ENCODE results near the gene MXI1.
A peak's percentile ranks its signal among the peaks of the same experiment; 100 is the strongest.

The MXI1 gene

GRCh38 chr10:110296966-110297365 is 89.6 kb downstream of the MXI1 start:
- no peak for DNase-seq (ENCODE audit: low read depth, low spot score)
- peaks cover 92% of the 10 kb centered on the region for H3K36me3 ChIP-seq (ENCODE audit: insufficient read depth, insufficient read length, low read length)
- TF ChIP-seq YY1 (IDR thresholded peaks at IDR 0.05; ENCODE audit: insufficient read depth, insufficient read length) (no peak), SUZ12 (IDR thresholded peaks at IDR 0.05; ENCODE audit: extremely low read depth, insufficient read depth, insufficient read length) (no peak), ZNF274 (IDR thresholded peaks at IDR 0.05; ENCODE audit: low read depth, low read length) (no peak)
- no peak overlapping the region for H3K4me3 ChIP-seq (ENCODE audit: insufficient read length, low read depth)
- no peaks in the 10 kb centered on the region for H3K27me3 ChIP-seq (ENCODE audit: insufficient read depth, insufficient read length)
- no peak overlapping the region for H3K9ac ChIP-seq (ENCODE audit: insufficient read length, low read depth)
- H3K4me1 ChIP-seq (ENCODE audit: insufficient read depth, insufficient read length) = no peaks in the 10 kb centered on the region
- no peaks in the 10 kb centered on the region for H3K9me3 ChIP-seq (ENCODE audit: insufficient read depth, low read length)

- H3K4me3 ChIP-seq (ENCODE audit: insufficient read length, low read depth) = no peak overlapping the region
- H3K4me1 ChIP-seq (ENCODE audit: insufficient read depth, insufficient read length) = no peaks in the 10 kb centered on the region
- no peak for DNase-seq (ENCODE audit: low read depth, low spot score)
- peaks cover 81% of the 10 kb centered on the region for H3K36me3 ChIP-seq (ENCODE audit: insufficient read depth, insufficient read length, low read length)
- TF ChIP-seq ZNF274 (IDR thresholded peaks at IDR 0.05; ENCODE audit: low read depth, low read length) (no peak), SUZ12 (IDR thresholded peaks at IDR 0.05; ENCODE audit: extremely low read depth, insufficient read depth, insufficient read length) (no peak), YY1 (IDR thresholded peaks at IDR 0.05; ENCODE audit: insufficient read depth, insufficient read length) (no peak)
- no peaks in the 10 kb centered on the region for H3K9me3 ChIP-seq (ENCODE audit: insufficient read depth, low read length)
- no peak overlapping the region for H3K9ac ChIP-seq (ENCODE audit: insufficient read length, low read depth)
- no peaks in the 10 kb centered on the region for H3K27me3 ChIP-seq (ENCODE audit: insufficient read depth, insufficient read length)
Measured at GRCh38 chr10:110300486-110300986, 93.1 kb downstream of the MXI1 start.

DNA sequence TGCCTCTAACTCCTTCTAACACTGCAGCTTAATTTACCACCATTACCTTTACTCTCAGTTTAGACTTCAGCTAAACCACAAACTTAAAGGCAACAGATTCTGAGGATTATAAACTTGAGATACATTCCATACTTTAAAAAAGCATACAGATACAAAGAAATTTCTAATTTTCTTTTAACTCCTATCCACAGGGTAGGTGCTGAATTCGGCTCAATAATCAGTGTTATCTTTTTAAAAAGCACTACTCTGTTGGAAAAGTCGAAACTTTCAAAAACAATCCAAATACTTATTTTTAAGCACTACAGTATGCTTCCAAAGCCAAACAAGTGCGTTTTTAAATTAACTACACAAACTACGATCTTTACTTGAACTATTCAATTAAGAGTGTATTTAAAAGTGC is 96.3 kb downstream of the MXI1 start:
- no peaks in the 10 kb centered on the region for H3K4me1 ChIP-seq (ENCODE audit: insufficient read depth, insufficient read length)
- H3K9me3 ChIP-seq (ENCODE audit: insufficient read depth, low read length) = no peaks in the 10 kb centered on the region
- H3K27me3 ChIP-seq (ENCODE audit: insufficient read depth, insufficient read length) = no peaks in the 10 kb centered on the region
- H3K9ac ChIP-seq (ENCODE audit: insufficient read length, low read depth) = peak overlapping the region; percentile 92
- no peak for DNase-seq (ENCODE audit: low read depth, low spot score)
- TF ChIP-seq YY1 (IDR thresholded peaks at IDR 0.05; ENCODE audit: insufficient read depth, insufficient read length) (no peak), SUZ12 (IDR thresholded peaks at IDR 0.05; ENCODE audit: extremely low read depth, insufficient read depth, insufficient read length) (no peak)
- H3K36me3 ChIP-seq (ENCODE audit: insufficient read depth, insufficient read length, low read length) = peaks cover 50% of the 10 kb centered on the region
- peak overlapping the region; percentile 79 for H3K4me3 ChIP-seq (ENCODE audit: insufficient read length, low read depth)

GRCh38 chr10:110304394-110304779 is 97.0 kb downstream of the MXI1 start:
- Histone ChIP-seq H3K36me3 (ENCODE audit: insufficient read depth, insufficient read length, low read length) (peaks cover 43% of the 10 kb centered on the region), H3K9ac (ENCODE audit: insufficient read length, low read depth) (peak overlapping the region; percentile 92), H3K4me1 (ENCODE audit: insufficient read depth, insufficient read length) (no peaks in the 10 kb centered on the region), H3K9me3 (ENCODE audit: insufficient read depth, low read length) (no peaks in the 10 kb centered on the region), H3K4me3 (ENCODE audit: insufficient read length, low read depth) (peak overlapping the region; percentile 79), H3K27me3 (ENCODE audit: insufficient read depth, insufficient read length) (no peaks in the 10 kb centered on the region)
- DNase-seq (ENCODE audit: low read depth, low spot score) = peak; percentile 6
- TF ChIP-seq SUZ12 (IDR thresholded peaks at IDR 0.05; ENCODE audit: extremely low read depth, insufficient read depth, insufficient read length) (no peak), YY1 (IDR thresholded peaks at IDR 0.05; ENCODE audit: insufficient read depth, insufficient read length) (no peak), ZNF274 (IDR thresholded peaks at IDR 0.05; ENCODE audit: low read depth, low read length) (no peak)

- no peaks in the 10 kb centered on the region for H3K27me3 ChIP-seq (ENCODE audit: insufficient read depth, insufficient read length)
- peak within 1 kb of the TSS; percentile 79 for H3K4me3 ChIP-seq (ENCODE audit: insufficient read length, low read depth)
- H3K9ac ChIP-seq (ENCODE audit: insufficient read length, low read depth) = peak within 1 kb of the TSS; percentile 92
- peaks cover 37% of the 10 kb centered on the region for H3K36me3 ChIP-seq (ENCODE audit: insufficient read depth, insufficient read length, low read length)
- TF ChIP-seq SUZ12 (IDR thresholded peaks at IDR 0.05; ENCODE audit: extremely low read depth, insufficient read depth, insufficient read length) (no peak), YY1 (IDR thresholded peaks at IDR 0.05; ENCODE audit: insufficient read depth, insufficient read length) (peak; percentile 50)
- DNase-seq (ENCODE audit: low read depth, low spot score) = peak; percentile 95
- H3K4me1 ChIP-seq (ENCODE audit: insufficient read depth, insufficient read length) = no peaks in the 10 kb centered on the region
- H3K9me3 ChIP-seq (ENCODE audit: insufficient read depth, low read length) = no peaks in the 10 kb centered on the region
Measured at GRCh38 chr10:110304780-110305421, 97.5 kb downstream of the MXI1 start, which contains the start of gene SMNDC1. TSS of gene SMNDC1 (minus strand) at chr10:110304920. CDS start at chr10:110303587, 1,333 bp downstream.

GRCh38 chr10:110305767-110306451 is 98.5 kb downstream of the MXI1 start:
- H3K36me3 ChIP-seq (ENCODE audit: insufficient read depth, insufficient read length, low read length) = peaks cover 27% of the 10 kb centered on the region
- TF ChIP-seq ZNF274 (IDR thresholded peaks at IDR 0.05; ENCODE audit: low read depth, low read length) (no peak), SUZ12 (IDR thresholded peaks at IDR 0.05; ENCODE audit: extremely low read depth, insufficient read depth, insufficient read length) (no peak), YY1 (IDR thresholded peaks at IDR 0.05; ENCODE audit: insufficient read depth, insufficient read length) (no peak)
- H3K9ac ChIP-seq (ENCODE audit: insufficient read length, low read depth) = no peak overlapping the region
- peak; percentile 51 for DNase-seq (ENCODE audit: low read depth, low spot score)
- no peaks in the 10 kb centered on the region for H3K27me3 ChIP-seq (ENCODE audit: insufficient read depth, insufficient read length)
- H3K4me1 ChIP-seq (ENCODE audit: insufficient read depth, insufficient read length) = no peaks in the 10 kb centered on the region
- no peaks in the 10 kb centered on the region for H3K9me3 ChIP-seq (ENCODE audit: insufficient read depth, low read length)
- no peak overlapping the region for H3K4me3 ChIP-seq (ENCODE audit: insufficient read length, low read depth)

DNA sequence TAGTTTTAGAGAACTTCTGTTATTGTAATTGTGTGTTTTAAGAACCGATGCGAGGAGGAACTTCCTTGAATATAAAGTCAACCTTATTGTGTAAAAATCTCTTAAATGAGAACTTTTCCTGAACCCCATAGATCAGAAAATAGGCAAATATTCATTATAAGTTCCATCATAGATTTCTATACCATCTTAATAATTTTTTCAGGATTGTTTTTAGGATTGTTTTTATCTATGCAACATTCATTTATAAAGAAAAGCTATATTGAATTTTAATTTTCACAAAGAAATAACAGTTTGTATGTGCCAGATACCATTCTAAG is 99.0 kb downstream of the MXI1 start:
- H3K4me1 ChIP-seq (ENCODE audit: insufficient read depth, insufficient read length) = no peaks in the 10 kb centered on the region
- no peak for DNase-seq (ENCODE audit: low read depth, low spot score)
- H3K4me3 ChIP-seq (ENCODE audit: insufficient read length, low read depth) = no peak overlapping the region
- no peak overlapping the region for H3K9ac ChIP-seq (ENCODE audit: insufficient read length, low read depth)
- peaks cover 23% of the 10 kb centered on the region for H3K36me3 ChIP-seq (ENCODE audit: insufficient read depth, insufficient read length, low read length)
- no peaks in the 10 kb centered on the region for H3K9me3 ChIP-seq (ENCODE audit: insufficient read depth, low read length)
- TF ChIP-seq SUZ12 (IDR thresholded peaks at IDR 0.05; ENCODE audit: extremely low read depth, insufficient read depth, insufficient read length) = no peak
- no peak for TF ChIP-seq ZNF274 (IDR thresholded peaks at IDR 0.05; ENCODE audit: low read depth, low read length)
- TF ChIP-seq YY1 (IDR thresholded peaks at IDR 0.05; ENCODE audit: insufficient read depth, insufficient read length) = no peak
- no peaks in the 10 kb centered on the region for H3K27me3 ChIP-seq (ENCODE audit: insufficient read depth, insufficient read length)

Data from NT2/D1 (cell line).